ENCODE results near the gene IFI44L. TPM values are rescaled to one million over a fixed set of nuclear protein-coding genes. Genes with fewer than 3 reads are reported as not detected.

IFI44L gene
- total RNA-seq, 4 donors from 2014 or later, result 3.8 to 60.2 (median 17.3) TPM

- DNase-seq, result no peak
- Histone ChIP-seq H3K4me1 (no peaks in the 10 kb centered on the region), H3K36me3 (no peaks in the 10 kb centered on the region), H3K4me3 (no peak overlapping the region), H3K9me3 (no peaks in the 10 kb centered on the region), H3K27me3 (no peaks in the 10 kb centered on the region), H3K27ac (no peak overlapping the region)
- TF ChIP-seq POLR2A (IDR thresholded peaks at IDR 0.05), result no peak
- TF ChIP-seq, protein P1, sequence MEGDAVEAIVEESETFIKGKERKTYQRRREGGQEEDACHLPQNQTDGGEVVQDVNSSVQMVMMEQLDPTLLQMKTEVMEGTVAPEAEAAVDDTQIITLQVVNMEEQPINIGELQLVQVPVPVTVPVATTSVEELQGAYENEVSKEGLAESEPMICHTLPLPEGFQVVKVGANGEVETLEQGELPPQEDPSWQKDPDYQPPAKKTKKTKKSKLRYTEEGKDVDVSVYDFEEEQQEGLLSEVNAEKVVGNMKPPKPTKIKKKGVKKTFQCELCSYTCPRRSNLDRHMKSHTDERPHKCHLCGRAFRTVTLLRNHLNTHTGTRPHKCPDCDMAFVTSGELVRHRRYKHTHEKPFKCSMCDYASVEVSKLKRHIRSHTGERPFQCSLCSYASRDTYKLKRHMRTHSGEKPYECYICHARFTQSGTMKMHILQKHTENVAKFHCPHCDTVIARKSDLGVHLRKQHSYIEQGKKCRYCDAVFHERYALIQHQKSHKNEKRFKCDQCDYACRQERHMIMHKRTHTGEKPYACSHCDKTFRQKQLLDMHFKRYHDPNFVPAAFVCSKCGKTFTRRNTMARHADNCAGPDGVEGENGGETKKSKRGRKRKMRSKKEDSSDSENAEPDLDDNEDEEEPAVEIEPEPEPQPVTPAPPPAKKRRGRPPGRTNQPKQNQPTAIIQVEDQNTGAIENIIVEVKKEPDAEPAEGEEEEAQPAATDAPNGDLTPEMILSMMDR (IDR thresholded peaks at IDR 0.05), result no peak
- intact Hi-C loops (cut with DNase I; ENCODE audit: low total_unique reads), result loop anchor here (10.0 kb wide), 1 partner anchor 63 kb away; no protein-coding TSS in a partner anchor
Observed at GRCh38 chr1:78677788-78678187, 57.5 kb downstream of the IFI44L start.

DNA sequence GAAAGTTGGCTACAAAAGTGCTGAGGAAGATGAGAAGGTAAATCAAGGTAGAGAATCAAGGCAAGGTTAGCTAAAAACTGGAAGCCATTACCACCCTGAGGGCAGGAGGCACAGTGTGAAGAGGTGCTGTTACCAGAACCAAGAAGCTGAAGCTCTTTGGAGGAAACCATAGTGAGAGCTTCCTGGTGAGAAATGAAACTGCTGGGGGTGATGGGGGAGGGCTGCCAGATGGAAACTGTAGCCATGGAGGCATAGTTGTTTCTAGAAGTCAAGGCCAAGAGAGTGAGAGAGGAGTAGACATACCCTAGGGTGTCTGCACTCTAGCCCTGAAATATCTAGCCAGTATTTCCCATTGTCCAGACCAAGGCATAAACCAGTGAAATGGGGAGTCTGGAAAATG is 58.1 kb downstream of the IFI44L start:
- Histone ChIP-seq H3K9me3 (no peaks in the 10 kb centered on the region), H3K36me3 (no peaks in the 10 kb centered on the region), H3K27me3 (no peaks in the 10 kb centered on the region), H3K27ac (no peak overlapping the region), H3K4me1 (no peaks in the 10 kb centered on the region), H3K4me3 (no peak overlapping the region)
- intact Hi-C loops (cut with DNase I; ENCODE audit: low total_unique reads), result loop anchor here (10.0 kb wide), 1 partner anchor 64 kb away; no protein-coding TSS in a partner anchor
- no peak for TF ChIP-seq POLR2A (IDR thresholded peaks at IDR 0.05)
- TF ChIP-seq, protein P1 (IDR thresholded peaks at IDR 0.05), result no peak
- no peak for DNase-seq

- intact Hi-C loops (cut with DNase I; ENCODE audit: low total_unique reads), result no loop called here
- no peak overlapping the region for H3K27ac ChIP-seq
- TF ChIP-seq, protein P1 (IDR thresholded peaks at IDR 0.05), result no peak
- no peak for TF ChIP-seq POLR2A (IDR thresholded peaks at IDR 0.05)
- DNase-seq, result no peak
- H3K27me3 ChIP-seq, result no peaks in the 10 kb centered on the region
- no peaks in the 10 kb centered on the region for H3K9me3 ChIP-seq
- H3K36me3 ChIP-seq, result no peaks in the 10 kb centered on the region
- no peak overlapping the region for H3K4me3 ChIP-seq
- H3K4me1 ChIP-seq, result no peaks in the 10 kb centered on the region
Observed at GRCh38 chr1:78681265-78681664, 61.0 kb downstream of the IFI44L start.

DNA sequence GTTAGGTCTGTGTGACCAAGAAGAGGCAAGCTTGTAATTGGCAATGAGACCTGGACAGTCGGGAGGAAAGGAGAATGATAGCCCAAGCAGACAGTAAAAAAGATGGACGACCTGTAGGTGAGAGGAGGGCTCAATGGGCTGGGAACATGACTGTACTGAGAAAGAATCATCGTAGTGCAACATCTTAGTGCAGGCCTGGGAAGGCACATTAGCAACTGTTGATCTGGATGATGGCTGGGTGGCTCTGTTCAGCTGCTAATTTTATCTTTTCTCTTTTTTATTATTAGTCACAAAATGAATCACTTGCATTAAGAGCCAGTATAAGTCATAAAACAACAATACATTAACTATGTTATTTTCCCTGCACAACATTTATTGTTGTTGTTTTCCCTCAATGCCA is 62.2 kb downstream of the IFI44L start:
- DNase-seq, result no peak
- Histone ChIP-seq H3K36me3 (no peaks in the 10 kb centered on the region), H3K27me3 (no peaks in the 10 kb centered on the region), H3K4me1 (no peaks in the 10 kb centered on the region), H3K9me3 (no peaks in the 10 kb centered on the region), H3K4me3 (no peak overlapping the region), H3K27ac (no peak overlapping the region)
- intact Hi-C loops (cut with DNase I; ENCODE audit: low total_unique reads), result no loop called here
- TF ChIP-seq, protein P1 (IDR thresholded peaks at IDR 0.05), result no peak
- no peak for TF ChIP-seq POLR2A (IDR thresholded peaks at IDR 0.05)

DNA sequence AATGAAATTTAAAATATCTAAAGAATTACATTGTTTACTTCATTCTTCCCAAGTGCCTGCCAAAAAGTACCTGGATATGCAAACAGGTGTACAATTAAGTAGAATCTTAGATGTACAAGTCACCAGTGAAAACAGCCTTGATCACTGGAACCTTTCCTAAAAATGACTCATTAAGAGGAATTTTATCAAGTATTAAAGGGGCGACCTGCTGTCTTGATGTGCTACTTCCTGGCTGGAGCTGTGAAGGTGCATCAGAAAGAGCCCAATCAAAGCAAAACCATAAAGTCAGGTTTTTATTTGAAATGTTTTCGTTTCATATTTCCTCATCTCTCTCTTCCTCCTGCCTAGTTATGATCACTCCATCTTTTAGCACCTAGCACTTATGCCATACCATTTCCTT is 62.8 kb downstream of the IFI44L start:
- DNase-seq, result no peak
- TF ChIP-seq, protein P1 (IDR thresholded peaks at IDR 0.05), result no peak
- TF ChIP-seq POLR2A (IDR thresholded peaks at IDR 0.05), result no peak
- intact Hi-C loops (cut with DNase I; ENCODE audit: low total_unique reads), result no loop called here
- Histone ChIP-seq H3K4me3 (no peak overlapping the region), H3K27ac (no peak overlapping the region), H3K4me1 (no peaks in the 10 kb centered on the region), H3K9me3 (no peaks in the 10 kb centered on the region), H3K36me3 (no peaks in the 10 kb centered on the region), H3K27me3 (no peaks in the 10 kb centered on the region)
